Lower leg skin (tissue), 4 donors: Measurements from ENCODE around the gene RGMA. TPM values are rescaled to one million over a fixed set of nuclear protein-coding genes. Genes with fewer than 3 reads are reported as not detected.
"Not testable (repeated sequence)": the region's sequence is repeated elsewhere in the genome, so short reads cannot be mapped to it uniquely, and the experiment has no call there.

Experiments used
- DNase-seq, 2 donors: peaks; one replicate each; pipeline ENCODE4 v3.0.0-alpha.2; 2019; ENCODE audit warnings: low spot score in 2 of 2
- H3K4me3 ChIP-seq: fragments of 200-600 bp; sonication (generic); 2 replicates; pipeline ENCODE4 v1.5.1; 2017; ENCODE audit warnings: mild to moderate bottlenecking, low read depth; ENCODE audit not compliant: poor library complexity, severe bottlenecking
- CTCF ChIP-seq, 3 donors: fragments of 450-650 bp; IDR thresholded peaks; one replicate each; pipeline ENCODE4 v1.5.1; 2016; ENCODE audit warnings: antibody characterized with exemption in 3 of 3, mild to moderate bottlenecking in 3 of 3, moderate library complexity in 2 of 3
- POLR2A ChIP-seq, 2 donors: fragments of 450-650 bp; IDR thresholded peaks; one replicate each; pipeline ENCODE4 v1.6.1; 2016 to 2017; ENCODE audit warnings: antibody characterized with exemption in 2 of 2, mild to moderate bottlenecking in 1 of 2, moderate library complexity in 1 of 2
- WGBS, 2 donors: methylation state at CpG; one replicate each; pipeline ENCODE4 v1.1.5; 2018; 5-methylcytosine and 5-hydroxymethylcytosine counted together
- intact Hi-C: fragments of 100-400 bp; cut with DNase I; formaldehyde crosslinking; loops from one replicate; pipeline ENCODE4 v1.15.0; 2023; ENCODE audit warnings: low total_unique reads
- total RNA-seq, 4 donors: library from RNA; depleted of rRNA; stranded (reverse); fragments of >200 nt; gene quantifications; one replicate each; pipeline ENCODE4 v1.1.0, GENCODE V29; 2016

Gene RGMA
- total RNA-seq, 4 donors from 2014 or later: 9.5 to 28.2 (median 16.6) TPM

GRCh38 chr15:93042691-93043378 lies 46.2 kb downstream of the RGMA start:
- intact Hi-C loops: no loop called here
- DNase-seq: no peak
- 83 to 85% methylated on average over 17 to 18 of the region's 18 CpGs for WGBS, 2 donors
- H3K4me3 ChIP-seq: no peak overlapping the region
- TF ChIP-seq POLR2A (IDR thresholded peaks at IDR 0.05): no peak
- no peak for TF ChIP-seq CTCF (IDR thresholded peaks at IDR 0.05)

DNA sequence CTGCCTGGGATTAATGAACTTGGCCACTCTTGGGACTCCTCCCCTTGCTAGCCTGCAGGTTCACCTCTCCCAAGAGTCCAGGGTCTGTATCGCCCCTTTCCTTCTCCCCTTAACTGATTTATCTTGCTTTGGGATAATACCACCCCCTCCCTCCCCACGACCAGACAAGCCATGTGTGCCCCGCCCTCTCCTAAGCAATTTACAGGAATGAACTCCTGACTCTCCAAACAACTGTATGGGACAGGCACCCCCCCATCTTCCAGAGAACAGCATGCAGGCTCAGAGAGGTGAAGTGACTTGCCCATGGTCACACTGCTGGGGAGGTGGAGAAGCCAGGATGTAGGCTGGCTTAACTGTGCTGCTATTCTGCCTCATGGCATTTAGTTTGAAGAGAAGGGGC lies 46.8 kb downstream of the RGMA start:
- H3K4me3 ChIP-seq: no peak overlapping the region
- WGBS, 2 donors: 46 to 68% methylated on average over 3 of the region's 3 CpGs
- no peak for TF ChIP-seq CTCF (IDR thresholded peaks at IDR 0.05)
- TF ChIP-seq POLR2A (IDR thresholded peaks at IDR 0.05): no peak
- intact Hi-C loops: no loop called here
- DNase-seq: no peak

- no peak overlapping the region for H3K4me3 ChIP-seq
- WGBS, 2 donors: 60 to 62% methylated on average over 13 of the region's 13 CpGs
- no peak for DNase-seq
- intact Hi-C loops: no loop called here
- TF ChIP-seq POLR2A (IDR thresholded peaks at IDR 0.05): no peak
- no peak for TF ChIP-seq CTCF (IDR thresholded peaks at IDR 0.05)
Measured at GRCh38 chr15:93041159-93041547, 47.9 kb downstream of the RGMA start.

GRCh38 chr15:93040288-93041158 lies 48.5 kb downstream of the RGMA start:
- WGBS, 2 donors: 62 to 68% methylated on average over 20 of the region's 20 CpGs
- no peak overlapping the region for H3K4me3 ChIP-seq
- intact Hi-C loops: no loop called here
- no peak for DNase-seq
- TF ChIP-seq POLR2A (IDR thresholded peaks at IDR 0.05): no peak

GRCh38 chr15:93039562-93040287 lies 49.3 kb downstream of the RGMA start:
- 97 to 98% methylated on average over 13 of the region's 13 CpGs for WGBS, 2 donors

DNA sequence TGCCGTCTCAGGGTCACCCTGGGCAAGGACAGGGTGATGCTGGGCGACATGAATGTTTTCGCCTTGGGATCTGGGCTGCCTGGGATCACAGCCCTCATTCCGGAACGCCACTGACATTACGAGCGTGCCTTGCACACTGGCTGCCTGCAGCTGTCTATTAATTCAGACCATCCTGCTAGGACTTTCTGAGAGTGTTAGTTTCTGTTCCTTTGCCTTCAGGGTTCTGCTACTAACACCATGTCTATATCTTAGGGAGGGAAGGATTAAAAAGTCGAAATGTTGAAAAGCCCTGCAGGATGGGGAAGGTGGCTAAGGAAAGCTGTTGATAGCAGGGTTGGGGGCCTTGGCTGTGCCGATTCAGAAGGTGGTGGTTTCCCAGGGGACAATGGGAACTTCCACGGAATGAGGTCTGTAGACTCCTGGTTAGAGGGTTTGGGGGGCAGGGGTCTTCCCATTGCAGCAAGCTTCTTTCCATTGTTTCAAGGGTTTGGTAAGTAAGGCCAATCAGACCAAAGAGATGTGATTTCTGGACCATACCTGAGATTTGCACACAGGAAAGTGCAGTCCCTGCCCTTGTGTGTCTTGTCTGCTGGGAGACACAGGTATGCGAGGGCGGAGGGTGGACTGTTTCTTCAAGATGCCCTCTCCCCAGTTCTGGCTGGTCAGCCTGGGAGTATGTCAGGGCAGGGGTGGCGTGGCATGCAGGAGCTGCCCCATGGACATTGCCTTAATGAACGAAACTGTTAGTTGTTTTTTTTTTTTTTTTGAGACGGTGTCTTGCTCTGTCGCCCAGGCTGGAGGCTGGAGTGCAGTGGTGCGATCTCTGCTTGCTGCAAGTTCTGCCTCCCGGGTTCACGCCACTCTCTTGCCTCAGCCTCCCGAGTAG lies 50.9 kb downstream of the RGMA start:
- intact Hi-C loops: loop anchor here (5.0 kb wide), 1 partner anchor 1084 kb away; no protein-coding TSS in a partner anchor
- WGBS, 2 donors: 64% methylated on average over 20 of the region's 20 CpGs
- no peak overlapping the region for H3K4me3 ChIP-seq
- DNase-seq: peak in 1 of 2 donors; percentile 74
- TF ChIP-seq CTCF (IDR thresholded peaks at IDR 0.05) (no peak), POLR2A (IDR thresholded peaks at IDR 0.05) (no peak)

More at GRCh38 chr15:93039562-93040287, 49.3 kb downstream of the RGMA start:
- not testable (repeated sequence) for DNase-seq, H3K4me3 ChIP-seq
- intact Hi-C loops: loop anchor here (5.0 kb wide), 1 partner anchor 1083 kb away; no protein-coding TSS in a partner anchor
